Measurements from ENCODE around the gene MCM3AP.

Gene MCM3AP

GRCh38 chr21:46219591-46220239, 65.7 kb downstream of the MCM3AP start:
- no peaks in the 10 kb centered on the region for H3K27me3 ChIP-seq (ENCODE audit: control insufficient read depth, low read length)
- no peaks in the 10 kb centered on the region for H3F3A ChIP-seq (ENCODE audit: control insufficient read depth, insufficient read depth)
- no peaks in the 10 kb centered on the region for H3K9me2 ChIP-seq (replicated peaks; ENCODE audit: control insufficient read depth, low read length)
- H3K4me1 ChIP-seq (ENCODE audit: control insufficient read depth, low read length), result no peaks in the 10 kb centered on the region
- no peak overlapping the region for H3K4me2 ChIP-seq (ENCODE audit: low read length)
- H3K4me3 ChIP-seq (ENCODE audit: low read length), result no peak overlapping the region
- H3K36me3 ChIP-seq (ENCODE audit: control insufficient read depth, low read length), result peaks cover 75% of the 10 kb centered on the region
- TF ChIP-seq EZH2phosphoT487 (IDR thresholded peaks at IDR 0.05; ENCODE audit: borderline replicate concordance, low read length), result no peak
- TF ChIP-seq CTCF (IDR thresholded peaks at IDR 0.05; ENCODE audit: low read depth, low read length, poor library complexity, severe bottlenecking), result no peak
- no peaks in the 10 kb centered on the region for H3K9me3 ChIP-seq (ENCODE audit: control insufficient read depth, insufficient read depth, low read length)
- H3K79me2 ChIP-seq (ENCODE audit: control insufficient read depth, low read length), result peaks cover 50% of the 10 kb centered on the region
- H3K27ac ChIP-seq (ENCODE audit: low read depth, low read length), result no peak overlapping the region
- H4K20me1 ChIP-seq (ENCODE audit: control insufficient read depth, insufficient read depth, low read depth, low read length), result peaks cover 5% of the 10 kb centered on the region; the same call in 1 of the 2 replicates

- TF ChIP-seq CTCF (IDR thresholded peaks at IDR 0.05; ENCODE audit: low read depth, low read length, poor library complexity, severe bottlenecking), result no peak
- no peak for TF ChIP-seq EZH2phosphoT487 (IDR thresholded peaks at IDR 0.05; ENCODE audit: borderline replicate concordance, low read length)
- Histone ChIP-seq H3K79me2 (ENCODE audit: control insufficient read depth, low read length) (peaks cover 43% of the 10 kb centered on the region), H3K36me3 (ENCODE audit: control insufficient read depth, low read length) (peaks cover 75% of the 10 kb centered on the region)
These were observed 66.4 kb downstream of the MCM3AP start for GRCh38 chr21:46218906-46219590.

GRCh38 chr21:46217511-46218196, 67.8 kb downstream of the MCM3AP start:
- Histone ChIP-seq H3K27me3 (ENCODE audit: control insufficient read depth, low read length) (no peaks in the 10 kb centered on the region), H3K36me3 (ENCODE audit: control insufficient read depth, low read length) (peaks cover 80% of the 10 kb centered on the region), H3K4me3 (ENCODE audit: low read length) (no peak overlapping the region), H4K20me1 (ENCODE audit: control insufficient read depth, insufficient read depth, low read depth, low read length) (peaks cover 2% of the 10 kb centered on the region; the same call in 1 of the 2 replicates), H3K79me2 (ENCODE audit: control insufficient read depth, low read length) (peaks cover 31% of the 10 kb centered on the region), H3K4me1 (ENCODE audit: control insufficient read depth, low read length) (no peaks in the 10 kb centered on the region), H3K4me2 (ENCODE audit: low read length) (no peak overlapping the region), H3F3A (ENCODE audit: control insufficient read depth, insufficient read depth) (no peaks in the 10 kb centered on the region), H3K27ac (ENCODE audit: low read depth, low read length) (no peak overlapping the region), H3K9me2 (replicated peaks; ENCODE audit: control insufficient read depth, low read length) (no peaks in the 10 kb centered on the region), H3K9me3 (ENCODE audit: control insufficient read depth, insufficient read depth, low read length) (no peaks in the 10 kb centered on the region)
- TF ChIP-seq EZH2phosphoT487 (IDR thresholded peaks at IDR 0.05; ENCODE audit: borderline replicate concordance, low read length) (no peak), CTCF (IDR thresholded peaks at IDR 0.05; ENCODE audit: low read depth, low read length, poor library complexity, severe bottlenecking) (no peak)

More at GRCh38 chr21:46218906-46219590, 66.4 kb downstream of the MCM3AP start:
- Histone ChIP-seq H3K4me3 (ENCODE audit: low read length) (no peak overlapping the region), H3K9me2 (replicated peaks; ENCODE audit: control insufficient read depth, low read length) (no peaks in the 10 kb centered on the region), H3K4me1 (ENCODE audit: control insufficient read depth, low read length) (no peaks in the 10 kb centered on the region), H3K27ac (ENCODE audit: low read depth, low read length) (no peak overlapping the region), H3K4me2 (ENCODE audit: low read length) (no peak overlapping the region), H3K9me3 (ENCODE audit: control insufficient read depth, insufficient read depth, low read length) (no peaks in the 10 kb centered on the region), H3K27me3 (ENCODE audit: control insufficient read depth, low read length) (no peaks in the 10 kb centered on the region), H4K20me1 (ENCODE audit: control insufficient read depth, insufficient read depth, low read depth, low read length) (peaks cover 5% of the 10 kb centered on the region; the same call in 1 of the 2 replicates), H3F3A (ENCODE audit: control insufficient read depth, insufficient read depth) (no peaks in the 10 kb centered on the region)

All from DOHH2 (cell line).